Esophagus (tissue), 2 donors: Measurements from ENCODE around the gene TSSC4. TPM values are rescaled to one million over a fixed set of nuclear protein-coding genes. Genes with fewer than 3 reads are reported as not detected.

Experiments used
- H3K27ac ChIP-seq, 2 donors: one replicate each; pipeline ENCODE4 v1.5.1; 2013; ENCODE audit warnings: low read depth in 2 of 2, mild to moderate bottlenecking in 2 of 2, inconsistent platforms in 1 of 2, low read length in 1 of 2, moderate library complexity in 1 of 2
- H3K27me3 ChIP-seq, 2 donors: one replicate each; pipeline ENCODE4 v1.6.1; 2013; ENCODE audit warnings: low read length in 2 of 2, control low read depth in 1 of 2, mild to moderate bottlenecking in 1 of 2; ENCODE audit not compliant: insufficient read depth in 2 of 2, control insufficient read depth in 1 of 2
- H3K36me3 ChIP-seq, 2 donors: one replicate each; pipeline ENCODE4 v1.6.1; 2013; ENCODE audit warnings: low read length in 1 of 2; ENCODE audit not compliant: control insufficient read depth in 2 of 2, insufficient read depth in 2 of 2
- H3K4me1 ChIP-seq, 2 donors: one replicate each; pipeline ENCODE4 v1.6.1; 2013; ENCODE audit warnings: low read length in 1 of 2; ENCODE audit not compliant: control insufficient read depth in 2 of 2, insufficient read depth in 2 of 2
- H3K4me3 ChIP-seq, 2 donors: one replicate each; pipeline ENCODE4 v1.5.1; 2013; ENCODE audit warnings: low read length in 2 of 2, mild to moderate bottlenecking in 2 of 2, low read depth in 1 of 2, moderate library complexity in 1 of 2
- H3K9me3 ChIP-seq, 2 donors: one replicate each; pipeline ENCODE4 v1.6.1; 2013; ENCODE audit warnings: mild to moderate bottlenecking in 2 of 2, low read depth in 1 of 2, low read length in 1 of 2, moderate library complexity in 1 of 2; ENCODE audit not compliant: control insufficient read depth in 2 of 2, insufficient read depth in 1 of 2
- WGBS, 2 donors: extraction: QIAGEN DNeasy Blood & Tissue Kit; methylation state at CpG; one replicate each; pipeline ENCODE4 v1.1.7; 2013; 5-methylcytosine and 5-hydroxymethylcytosine counted together
- polyA plus RNA-seq, 2 donors: library from polyadenylated mRNA; stranded (reverse); fragments of 200-250 nt; gene quantifications; one replicate each; pipeline ENCODE4 v1.2.3, GENCODE V29; 2013
- donor health status: healthy with polysubstance abuse.
- donor health status: Bipolar disorder and iron deficiency.

TSSC4 gene
- polyA plus RNA-seq, 2 donors = 29.5 to 34.6 TPM

DNA sequence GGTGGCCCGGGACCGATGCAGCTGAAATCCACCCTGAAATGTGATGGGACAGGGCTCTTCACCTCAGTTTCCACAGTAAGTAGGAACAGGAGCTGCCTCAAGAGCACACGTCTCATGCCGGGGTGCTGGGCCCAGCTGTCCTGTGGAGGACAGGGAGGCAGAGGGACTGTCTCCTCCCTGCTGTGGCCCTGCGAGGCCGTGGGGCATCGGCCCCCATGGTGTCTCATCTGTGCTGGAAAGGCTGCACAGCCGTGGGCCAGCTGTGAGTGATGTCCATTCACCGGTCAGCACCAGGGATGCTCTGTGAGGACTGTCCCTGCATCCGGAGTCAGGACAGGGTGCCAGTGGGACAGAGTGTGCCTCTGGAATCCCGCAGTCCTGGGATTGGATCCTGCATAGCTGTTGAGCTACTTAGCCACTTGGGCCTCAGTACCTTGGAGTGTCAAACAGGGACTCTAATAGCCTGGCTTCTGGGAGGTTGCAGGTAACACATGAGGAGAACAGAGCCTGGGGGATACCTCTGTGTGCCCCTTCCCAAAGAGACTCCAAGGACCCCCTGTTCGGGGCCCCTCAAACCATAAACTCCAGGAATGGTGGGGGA is 27.3 kb downstream of the TSSC4 start:
- H3K9me3 ChIP-seq = peaks cover 0 to 7% of the 10 kb centered on the region in 2 donors
- H3K4me3 ChIP-seq = no peak overlapping the region
- peaks cover 0 to 6% of the 10 kb centered on the region in 2 donors for H3K4me1 ChIP-seq
- 65 to 66% methylated on average over 12 of the region's 12 CpGs for WGBS, 2 donors
- no peaks in the 10 kb centered on the region for H3K27me3 ChIP-seq
- no peak overlapping the region for H3K27ac ChIP-seq
- H3K36me3 ChIP-seq = no peaks in the 10 kb centered on the region

DNA sequence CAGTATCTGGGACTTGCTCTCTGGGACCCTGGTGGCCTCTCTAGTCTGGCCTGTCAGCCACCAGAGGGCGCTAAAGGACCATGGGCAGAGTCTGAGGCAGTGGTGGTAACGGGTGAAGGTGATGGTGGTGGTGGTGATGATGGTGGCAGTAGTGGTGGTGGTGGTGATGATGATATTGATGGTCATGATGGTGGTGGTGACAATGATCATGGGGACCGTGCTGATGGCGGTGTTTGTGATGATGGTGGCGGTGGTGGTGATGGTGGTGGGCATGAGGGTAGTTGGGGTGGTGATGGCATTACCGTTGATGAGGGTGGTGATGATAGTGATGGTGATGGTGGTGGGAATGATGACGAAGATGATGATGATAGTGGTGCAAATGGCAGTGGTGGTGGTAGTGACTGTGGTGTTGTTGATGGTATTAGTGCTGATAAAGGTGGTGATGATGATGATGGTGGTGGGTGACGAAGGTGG is 27.8 kb downstream of the TSSC4 start:
- Histone ChIP-seq H3K4me3 (no peak overlapping the region), H3K27me3 (no peaks in the 10 kb centered on the region), H3K36me3 (no peaks in the 10 kb centered on the region), H3K27ac (no peak overlapping the region), H3K4me1 (peaks cover 0 to 6% of the 10 kb centered on the region in 2 donors), H3K9me3 (peaks cover 0 to 7% of the 10 kb centered on the region in 2 donors)
- 51 to 57% methylated on average over 8 of the region's 8 CpGs for WGBS, 2 donors

DNA sequence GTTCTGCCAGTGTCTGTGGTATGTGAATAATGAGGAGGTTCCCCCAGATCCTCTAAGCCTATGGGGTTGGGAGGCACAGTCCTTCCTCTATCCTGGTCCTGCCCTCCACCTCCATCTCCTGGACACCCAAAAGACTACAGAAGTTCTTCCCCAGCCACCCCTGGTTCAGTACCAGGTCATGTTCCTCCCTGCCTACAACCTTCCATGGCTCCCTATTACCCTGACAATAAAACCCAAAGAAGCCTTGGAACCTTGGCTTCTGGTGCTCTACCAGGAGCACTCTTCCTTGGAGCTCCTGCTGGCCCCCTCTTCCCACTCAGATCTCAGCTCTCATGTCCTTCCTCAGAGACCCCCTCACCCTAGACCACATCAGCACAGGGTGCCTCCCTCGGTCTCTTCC is 30.8 kb downstream of the TSSC4 start:
- WGBS, 2 donors = 76 to 95% methylated on average over 1 of the region's 1 CpG
- Histone ChIP-seq H3K9me3 (peaks cover 0 to 13% of the 10 kb centered on the region in 2 donors), H3K4me3 (no peak overlapping the region), H3K27ac (no peak overlapping the region), H3K4me1 (peaks cover 0 to 6% of the 10 kb centered on the region in 2 donors), H3K36me3 (no peaks in the 10 kb centered on the region), H3K27me3 (no peaks in the 10 kb centered on the region)

DNA sequence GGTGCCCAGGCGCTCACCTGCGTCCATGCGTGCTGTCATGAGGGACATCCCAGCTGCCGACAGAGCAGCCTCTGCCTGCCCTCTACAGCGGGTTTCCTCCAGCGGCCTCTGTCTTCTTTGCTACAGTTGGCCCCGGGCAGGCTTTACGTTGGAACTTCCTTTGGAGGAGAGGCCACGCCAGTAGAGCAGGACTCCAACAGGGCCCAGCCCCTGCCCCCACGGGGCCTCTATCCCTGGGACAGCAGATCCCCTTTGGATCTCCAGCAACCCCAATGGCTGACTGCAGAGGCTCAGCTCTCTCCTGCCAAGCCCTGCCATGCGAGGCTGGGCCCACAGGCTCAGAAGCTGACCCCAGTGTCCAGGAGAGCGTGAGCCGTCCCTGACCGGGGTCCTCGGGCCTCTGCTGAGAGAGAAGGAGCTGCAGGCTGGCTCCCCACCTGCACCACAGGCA is 31.6 kb downstream of the TSSC4 start:
- Histone ChIP-seq H3K27ac (no peak overlapping the region), H3K9me3 (peaks cover 0 to 13% of the 10 kb centered on the region in 2 donors), H3K4me1 (peaks cover 0 to 3% of the 10 kb centered on the region in 2 donors), H3K27me3 (no peaks in the 10 kb centered on the region), H3K36me3 (no peaks in the 10 kb centered on the region), H3K4me3 (no peak overlapping the region)
- WGBS, 2 donors = 63 to 79% methylated on average over 15 of the region's 15 CpGs

DNA sequence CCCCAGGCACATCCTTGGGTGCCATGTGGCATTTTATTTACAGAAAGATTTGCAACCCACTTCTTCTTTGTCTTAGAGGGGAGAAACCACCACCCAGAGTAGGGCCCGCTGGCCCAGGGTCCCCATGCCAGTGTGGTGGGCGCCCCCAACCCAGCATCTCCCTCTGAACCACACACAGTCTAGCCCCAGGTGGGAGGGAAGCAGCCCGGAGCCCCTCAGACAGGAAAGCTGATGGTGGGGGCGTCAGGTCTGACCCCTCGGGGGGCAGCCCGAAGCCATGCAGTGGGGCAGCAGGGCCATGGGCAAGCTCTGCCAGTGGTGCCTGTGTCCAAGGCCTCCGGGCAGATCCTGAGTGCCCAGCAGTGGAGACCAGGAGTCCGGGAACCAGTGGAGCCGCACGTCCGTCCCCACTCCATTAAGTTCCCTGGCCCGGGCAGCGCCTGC is 32.1 kb downstream of the TSSC4 start:
- no peak overlapping the region for H3K4me3 ChIP-seq
- no peak overlapping the region for H3K27ac ChIP-seq
- peaks cover 0 to 13% of the 10 kb centered on the region in 2 donors for H3K9me3 ChIP-seq
- no peaks in the 10 kb centered on the region for H3K4me1 ChIP-seq
- 86 to 90% methylated on average over 11 to 13 of the region's 13 CpGs for WGBS, 2 donors
- H3K27me3 ChIP-seq = no peaks in the 10 kb centered on the region
- H3K36me3 ChIP-seq = no peaks in the 10 kb centered on the region

DNA sequence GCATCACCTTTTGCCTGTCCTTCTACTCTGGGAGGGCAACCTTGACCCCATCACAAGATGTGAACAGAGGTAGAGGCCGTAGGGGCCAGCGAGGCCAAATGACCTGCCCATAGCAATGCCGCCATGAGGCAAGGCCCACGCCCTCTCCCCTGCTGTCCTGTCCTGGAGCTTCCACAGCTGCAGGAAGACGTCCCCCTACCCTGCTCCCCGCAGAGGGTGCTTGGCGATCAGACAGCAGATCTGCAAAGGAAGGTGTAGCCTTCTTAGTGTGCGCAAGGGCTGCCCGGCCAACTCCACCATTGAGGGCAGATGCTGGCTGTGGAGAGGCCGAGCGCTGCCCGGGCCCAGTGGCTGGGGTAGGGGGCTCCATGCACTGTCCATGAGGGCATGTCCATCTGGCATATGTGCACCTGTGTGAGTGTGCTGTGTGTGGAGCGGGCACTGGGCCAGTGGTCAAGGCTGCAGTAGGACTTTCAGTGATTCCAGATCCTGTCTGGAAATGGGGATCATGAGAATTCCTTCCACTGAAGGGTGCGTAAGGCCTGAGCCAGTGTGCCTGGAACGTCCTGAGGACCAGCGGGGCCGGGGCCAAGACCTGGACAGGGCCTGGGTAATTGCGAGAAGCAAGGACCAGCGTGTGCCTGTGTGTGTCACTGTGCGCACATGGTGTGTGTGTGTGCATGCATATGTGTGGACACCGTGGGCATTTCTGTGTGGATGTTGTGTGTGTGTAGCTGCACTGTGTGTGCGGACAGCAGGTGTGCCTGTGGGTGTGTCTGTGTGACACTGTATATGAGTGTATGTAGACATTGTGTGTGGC is 32.8 kb downstream of the TSSC4 start:
- Histone ChIP-seq H3K36me3 (no peaks in the 10 kb centered on the region), H3K4me3 (no peak overlapping the region), H3K27me3 (no peaks in the 10 kb centered on the region), H3K4me1 (no peaks in the 10 kb centered on the region), H3K27ac (no peak overlapping the region), H3K9me3 (peaks cover 0 to 13% of the 10 kb centered on the region in 2 donors)
- WGBS, 2 donors = 90 to 92% methylated on average over 22 of the region's 22 CpGs

DNA sequence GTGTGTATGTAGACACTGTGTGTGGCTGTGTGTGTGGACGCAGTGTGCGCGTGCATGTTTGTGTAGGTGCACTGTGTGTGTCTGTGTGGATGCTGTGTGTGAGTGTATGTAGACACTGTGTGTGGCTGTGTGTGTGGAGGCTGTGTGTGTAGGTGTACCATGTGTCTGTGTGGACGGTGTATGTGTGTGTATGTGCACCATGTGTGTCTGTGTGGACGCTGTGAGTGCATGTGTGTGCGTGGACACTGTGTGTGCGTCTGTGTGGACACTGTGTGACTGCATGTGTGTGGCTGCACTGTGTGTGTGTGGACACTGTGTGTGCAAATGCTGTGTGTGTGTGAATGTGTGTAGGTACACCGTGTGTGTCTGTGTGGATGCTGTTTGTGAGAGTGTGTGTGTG is 33.5 kb downstream of the TSSC4 start:
- no peaks in the 10 kb centered on the region for H3K4me1 ChIP-seq
- no peak overlapping the region for H3K4me3 ChIP-seq
- 88 to 93% methylated on average over 8 of the region's 8 CpGs for WGBS, 2 donors

DNA sequence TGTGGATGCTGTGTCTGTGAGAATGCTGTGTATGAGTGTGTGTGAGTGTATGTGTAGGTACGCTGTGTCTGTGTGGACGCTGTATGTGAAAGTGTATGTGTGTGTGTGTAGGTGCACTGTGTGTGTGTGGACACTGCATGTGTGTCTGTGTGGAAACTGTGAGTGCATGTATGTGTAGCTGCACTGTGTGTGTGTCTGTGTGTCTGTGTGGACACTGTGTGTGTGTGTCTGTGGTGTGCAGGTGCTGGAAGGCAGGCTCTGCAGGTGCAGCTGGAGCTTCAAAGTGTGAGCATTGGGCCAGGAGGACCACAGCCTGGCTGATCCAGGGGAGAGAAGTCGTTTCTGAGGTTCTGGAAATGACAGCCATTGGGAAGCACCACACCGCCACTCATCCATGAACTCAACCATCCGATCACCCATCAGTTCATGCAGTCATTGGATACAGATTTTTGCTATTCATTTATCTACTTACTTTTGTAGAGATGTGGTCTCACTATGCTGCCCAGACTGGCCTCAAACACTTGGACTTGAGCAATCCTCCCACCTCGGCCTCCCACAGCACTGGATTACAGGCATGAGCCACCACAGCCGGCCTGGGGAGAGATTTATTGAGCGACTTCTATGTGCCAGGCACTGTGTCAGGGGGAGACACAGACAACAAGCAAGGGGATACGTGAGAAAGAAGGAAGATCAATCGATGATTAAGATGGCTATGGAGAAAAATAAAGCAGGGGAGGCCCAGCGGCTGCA is 34.1 kb downstream of the TSSC4 start:
- no peaks in the 10 kb centered on the region for H3K36me3 ChIP-seq
- H3K9me3 ChIP-seq = peaks cover 0 to 11% of the 10 kb centered on the region in 2 donors
- no peaks in the 10 kb centered on the region for H3K4me1 ChIP-seq
- H3K27me3 ChIP-seq = no peaks in the 10 kb centered on the region
- H3K4me3 ChIP-seq = no peak overlapping the region
- WGBS, 2 donors = 76 to 80% methylated on average over 11 of the region's 11 CpGs
- H3K27ac ChIP-seq = no peak overlapping the region

More for the DNA sequence above, 33.5 kb downstream of the TSSC4 start:
- H3K36me3 ChIP-seq = no peaks in the 10 kb centered on the region
- no peak overlapping the region for H3K27ac ChIP-seq
- H3K27me3 ChIP-seq = no peaks in the 10 kb centered on the region
- peaks cover 0 to 11% of the 10 kb centered on the region in 2 donors for H3K9me3 ChIP-seq

DNA sequence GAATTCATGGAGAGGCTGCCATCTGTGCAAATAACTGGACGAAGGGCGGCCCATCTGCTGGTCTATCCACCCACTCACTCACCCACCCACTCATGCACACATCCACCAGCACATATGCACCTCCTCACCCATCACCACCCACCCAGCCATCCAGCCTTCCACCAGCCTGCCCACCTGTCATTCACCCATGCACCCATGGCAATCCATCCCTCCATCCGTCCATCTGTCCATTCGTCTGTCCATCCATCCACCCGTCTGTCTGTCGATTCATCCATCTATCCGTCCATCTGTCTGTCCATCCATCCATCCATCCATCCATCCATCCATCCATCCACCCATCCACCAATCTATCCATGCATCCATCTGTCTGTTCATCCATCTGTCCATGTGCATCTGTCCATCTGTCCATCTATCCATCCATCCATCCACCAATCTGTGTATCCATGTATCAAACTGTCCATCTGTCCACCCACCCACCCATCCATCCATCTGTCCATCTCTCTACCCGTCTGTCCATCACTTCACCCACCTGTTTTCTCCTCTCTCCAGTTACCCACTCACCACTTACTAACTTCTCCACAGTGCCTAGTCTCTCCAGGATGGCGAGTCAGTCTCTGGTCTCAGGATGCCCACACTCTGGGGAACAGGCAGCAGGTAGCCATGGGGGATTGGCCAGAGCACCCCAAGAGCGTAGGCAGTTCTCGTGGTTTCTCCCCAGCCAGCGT is 34.9 kb downstream of the TSSC4 start:
- Histone ChIP-seq H3K9me3 (peaks cover 0 to 10% of the 10 kb centered on the region in 2 donors), H3K27ac (no peak overlapping the region), H3K27me3 (no peaks in the 10 kb centered on the region), H3K4me3 (no peak overlapping the region), H3K4me1 (no peaks in the 10 kb centered on the region), H3K36me3 (no peaks in the 10 kb centered on the region)
- WGBS, 2 donors = 88% methylated on average over 12 of the region's 12 CpGs
